ENCODE data around the gene MATN1. TPM values are rescaled to one million over a fixed set of nuclear protein-coding genes. Genes with fewer than 3 reads are reported as not detected.

Gene MATN1, protein sequence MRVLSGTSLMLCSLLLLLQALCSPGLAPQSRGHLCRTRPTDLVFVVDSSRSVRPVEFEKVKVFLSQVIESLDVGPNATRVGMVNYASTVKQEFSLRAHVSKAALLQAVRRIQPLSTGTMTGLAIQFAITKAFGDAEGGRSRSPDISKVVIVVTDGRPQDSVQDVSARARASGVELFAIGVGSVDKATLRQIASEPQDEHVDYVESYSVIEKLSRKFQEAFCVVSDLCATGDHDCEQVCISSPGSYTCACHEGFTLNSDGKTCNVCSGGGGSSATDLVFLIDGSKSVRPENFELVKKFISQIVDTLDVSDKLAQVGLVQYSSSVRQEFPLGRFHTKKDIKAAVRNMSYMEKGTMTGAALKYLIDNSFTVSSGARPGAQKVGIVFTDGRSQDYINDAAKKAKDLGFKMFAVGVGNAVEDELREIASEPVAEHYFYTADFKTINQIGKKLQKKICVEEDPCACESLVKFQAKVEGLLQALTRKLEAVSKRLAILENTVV
- total RNA-seq: not detected
- 0.32 TPM for polyA plus RNA-seq (2013, experiment 1 of 2)
- not detected for polyA plus RNA-seq (2013, experiment 2 of 2)
- long read RNA-seq, experiment 1: 0 reads
- long read RNA-seq, experiment 2, partial matches to known transcripts: 0 of 3 reads
- long read RNA-seq, experiment 2, other reads (novel, unspliced or antisense): 3 of 3 reads
- long read RNA-seq, experiment 3, partial matches to known transcripts: 0 of 1 reads
- long read RNA-seq, experiment 3, other reads (novel, unspliced or antisense): 1 of 1 reads
- long read RNA-seq, experiment 4, partial matches to known transcripts: 0 of 1 reads
- long read RNA-seq, experiment 4, other reads (novel, unspliced or antisense): 1 of 1 reads

DNA sequence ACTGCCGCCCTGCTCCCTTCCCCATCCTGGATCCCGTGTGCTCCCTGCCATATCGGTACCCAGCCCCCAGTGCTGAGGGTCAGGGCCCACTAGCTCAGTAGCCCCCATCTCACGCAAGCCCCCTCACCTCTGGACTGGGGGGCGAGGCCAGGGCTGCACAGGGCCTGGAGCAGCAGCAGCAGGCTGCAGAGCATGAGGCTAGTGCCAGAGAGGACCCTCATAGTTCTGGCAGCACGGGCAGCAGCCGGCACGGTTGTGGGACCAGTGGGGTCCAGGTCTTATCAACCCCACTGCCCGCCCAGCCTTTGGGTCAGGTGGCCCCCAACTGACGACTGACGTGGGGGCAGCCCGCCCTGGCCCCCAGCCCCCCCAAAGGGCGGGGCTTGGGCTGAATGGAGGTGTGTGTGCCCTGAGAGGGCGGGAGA, at the start of gene MATN1:
Gene MATN1, minus strand, starts transcription at position 255 of the 425 bp plus-strand sequence. Its CDS starts 34 bp downstream, at position 221.
- H3K9me3 ChIP-seq (ENCODE audit: control insufficient read depth, low read length): no peaks in the 10 kb centered on the region
- peaks cover 9% of the 10 kb centered on the region for H3K4me1 Mint-ChIP-seq
- H3K9me3 Mint-ChIP-seq: no peaks in the 10 kb centered on the region
- H3K27me3 Mint-ChIP-seq (ENCODE audit: insufficient read depth): no peaks in the 10 kb centered on the region
- no peaks in the 10 kb centered on the region for H3K27me3 ChIP-seq (ENCODE audit: control insufficient read depth, insufficient read depth, low read length, poor library complexity, severe bottlenecking)
- 80 to 90% methylated on average over 5 to 14 of the region's 14 CpGs for WGBS, 2 experiments (ENCODE audit: insufficient coverage in 1 of 2, insufficient read length in 1 of 2)
- H3K27ac Mint-ChIP-seq: no peak within 1 kb of the TSS
- no peaks in the 10 kb centered on the region for H3K4me1 ChIP-seq (ENCODE audit: control insufficient read depth, insufficient read depth, low read length)
- H3K4me3 ChIP-seq (ENCODE audit: low read length): no peak within 1 kb of the TSS
- no peaks in the 10 kb centered on the region for H3K36me3 ChIP-seq (ENCODE audit: control insufficient read depth, insufficient read depth, low read length)
- H3K4me3 Mint-ChIP-seq: no peak within 1 kb of the TSS
- no peak within 1 kb of the TSS for H3K27ac ChIP-seq (ENCODE audit: low read depth, low read length)
- TF ChIP-seq, protein P1, sequence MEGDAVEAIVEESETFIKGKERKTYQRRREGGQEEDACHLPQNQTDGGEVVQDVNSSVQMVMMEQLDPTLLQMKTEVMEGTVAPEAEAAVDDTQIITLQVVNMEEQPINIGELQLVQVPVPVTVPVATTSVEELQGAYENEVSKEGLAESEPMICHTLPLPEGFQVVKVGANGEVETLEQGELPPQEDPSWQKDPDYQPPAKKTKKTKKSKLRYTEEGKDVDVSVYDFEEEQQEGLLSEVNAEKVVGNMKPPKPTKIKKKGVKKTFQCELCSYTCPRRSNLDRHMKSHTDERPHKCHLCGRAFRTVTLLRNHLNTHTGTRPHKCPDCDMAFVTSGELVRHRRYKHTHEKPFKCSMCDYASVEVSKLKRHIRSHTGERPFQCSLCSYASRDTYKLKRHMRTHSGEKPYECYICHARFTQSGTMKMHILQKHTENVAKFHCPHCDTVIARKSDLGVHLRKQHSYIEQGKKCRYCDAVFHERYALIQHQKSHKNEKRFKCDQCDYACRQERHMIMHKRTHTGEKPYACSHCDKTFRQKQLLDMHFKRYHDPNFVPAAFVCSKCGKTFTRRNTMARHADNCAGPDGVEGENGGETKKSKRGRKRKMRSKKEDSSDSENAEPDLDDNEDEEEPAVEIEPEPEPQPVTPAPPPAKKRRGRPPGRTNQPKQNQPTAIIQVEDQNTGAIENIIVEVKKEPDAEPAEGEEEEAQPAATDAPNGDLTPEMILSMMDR (conservative IDR thresholded peaks at IDR 0.05): no peak
- no peaks in the 10 kb centered on the region for H3K36me3 Mint-ChIP-seq (ENCODE audit: low read depth)
- DNase-seq: no peak
- H3K9ac ChIP-seq (ENCODE audit: extremely low read depth, low read length, poor library complexity, severe bottlenecking): no peak within 1 kb of the TSS

DNA sequence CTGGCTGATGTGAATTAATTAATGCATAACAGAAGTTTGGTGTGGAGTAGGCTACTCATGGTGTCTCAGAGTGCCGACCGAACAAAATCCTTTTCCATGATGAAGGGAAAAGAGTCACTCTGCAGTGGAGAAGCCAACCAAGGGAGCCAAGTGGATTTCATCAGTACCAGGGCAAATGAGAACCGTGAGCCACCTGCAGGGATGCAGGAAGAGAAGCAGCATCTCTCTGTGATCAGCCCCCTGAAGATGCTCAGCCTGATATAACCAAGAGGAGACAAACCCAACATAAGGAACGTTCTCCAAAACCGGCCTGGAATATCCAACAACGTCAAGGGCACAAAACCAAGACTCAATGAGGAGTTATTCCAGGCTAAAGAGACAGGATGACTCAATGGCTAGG, 47.6 kb upstream of the MATN1 start:
- Histone ChIP-seq H3K4me3 (ENCODE audit: low read length) (no peak overlapping the region), H3K4me1 (ENCODE audit: control insufficient read depth, insufficient read depth, low read length) (no peaks in the 10 kb centered on the region), H3K27me3 (ENCODE audit: control insufficient read depth, insufficient read depth, low read length, poor library complexity, severe bottlenecking) (no peaks in the 10 kb centered on the region), H3K36me3 (ENCODE audit: control insufficient read depth, insufficient read depth, low read length) (no peaks in the 10 kb centered on the region), H3K9ac (ENCODE audit: extremely low read depth, low read length, poor library complexity, severe bottlenecking) (no peak overlapping the region), H3K9me3 (ENCODE audit: control insufficient read depth, low read length) (no peaks in the 10 kb centered on the region), H3K27ac (ENCODE audit: low read depth, low read length) (no peak overlapping the region)
- Mint-ChIP-seq H3K27me3 (ENCODE audit: insufficient read depth) (no peaks in the 10 kb centered on the region), H3K27ac (no peak overlapping the region), H3K4me1 (peaks cover 4% of the 10 kb centered on the region), H3K9me3 (no peaks in the 10 kb centered on the region), H3K36me3 (ENCODE audit: low read depth) (no peaks in the 10 kb centered on the region), H3K4me3 (no peak overlapping the region)
- DNase-seq: no peak
- 92 to 95% methylated on average over 6 of the region's 6 CpGs for WGBS, 2 experiments (ENCODE audit: insufficient coverage in 1 of 2, insufficient read length in 1 of 2)
- TF ChIP-seq, protein P1 (conservative IDR thresholded peaks at IDR 0.05): no peak

DNA sequence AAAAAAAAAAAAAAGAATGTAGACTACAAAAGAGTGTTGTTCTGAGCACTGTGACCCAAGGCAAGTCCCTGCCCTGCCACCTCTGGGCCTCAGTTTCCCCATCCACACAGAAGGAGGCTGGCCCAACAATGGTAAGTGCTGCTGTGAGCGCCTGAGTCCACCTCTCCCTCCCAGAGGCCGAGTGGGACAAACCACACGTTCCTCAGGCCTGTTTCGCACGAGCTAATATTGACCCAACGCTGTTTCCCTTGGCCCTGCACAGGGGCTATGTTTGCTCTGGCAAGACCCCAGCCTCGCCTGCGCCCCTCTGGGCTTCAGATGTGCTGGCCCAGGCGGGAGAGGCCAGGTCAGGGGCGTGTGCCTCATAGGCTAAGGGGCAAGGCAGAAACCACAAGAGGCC, 46.8 kb upstream of the MATN1 start:
- Histone ChIP-seq H3K9ac (ENCODE audit: extremely low read depth, low read length, poor library complexity, severe bottlenecking) (no peak overlapping the region), H3K27ac (ENCODE audit: low read depth, low read length) (no peak overlapping the region), H3K4me1 (ENCODE audit: control insufficient read depth, insufficient read depth, low read length) (no peaks in the 10 kb centered on the region), H3K9me3 (ENCODE audit: control insufficient read depth, low read length) (no peaks in the 10 kb centered on the region), H3K4me3 (ENCODE audit: low read length) (no peak overlapping the region), H3K36me3 (ENCODE audit: control insufficient read depth, insufficient read depth, low read length) (no peaks in the 10 kb centered on the region), H3K27me3 (ENCODE audit: control insufficient read depth, insufficient read depth, low read length, poor library complexity, severe bottlenecking) (no peaks in the 10 kb centered on the region)
- Mint-ChIP-seq H3K4me1 (peaks cover 4% of the 10 kb centered on the region), H3K27ac (no peak overlapping the region), H3K36me3 (ENCODE audit: low read depth) (no peaks in the 10 kb centered on the region), H3K4me3 (no peak overlapping the region), H3K27me3 (ENCODE audit: insufficient read depth) (no peaks in the 10 kb centered on the region), H3K9me3 (no peaks in the 10 kb centered on the region)
- WGBS, 2 experiments (ENCODE audit: insufficient coverage in 1 of 2, insufficient read length in 1 of 2): 92 to 100% methylated on average over 7 to 10 of the region's 10 CpGs
- TF ChIP-seq, protein P1 (conservative IDR thresholded peaks at IDR 0.05): no peak
- no peak for DNase-seq
